ENCODE results near the gene ARID1B. TPM values are rescaled to one million over a fixed set of nuclear protein-coding genes. Genes with fewer than 3 reads are reported as not detected.

Gene ARID1B
- total and polyA plus RNA-seq, 12 donors, result 11.2 to 63.2 (median 52.2) TPM

DNA sequence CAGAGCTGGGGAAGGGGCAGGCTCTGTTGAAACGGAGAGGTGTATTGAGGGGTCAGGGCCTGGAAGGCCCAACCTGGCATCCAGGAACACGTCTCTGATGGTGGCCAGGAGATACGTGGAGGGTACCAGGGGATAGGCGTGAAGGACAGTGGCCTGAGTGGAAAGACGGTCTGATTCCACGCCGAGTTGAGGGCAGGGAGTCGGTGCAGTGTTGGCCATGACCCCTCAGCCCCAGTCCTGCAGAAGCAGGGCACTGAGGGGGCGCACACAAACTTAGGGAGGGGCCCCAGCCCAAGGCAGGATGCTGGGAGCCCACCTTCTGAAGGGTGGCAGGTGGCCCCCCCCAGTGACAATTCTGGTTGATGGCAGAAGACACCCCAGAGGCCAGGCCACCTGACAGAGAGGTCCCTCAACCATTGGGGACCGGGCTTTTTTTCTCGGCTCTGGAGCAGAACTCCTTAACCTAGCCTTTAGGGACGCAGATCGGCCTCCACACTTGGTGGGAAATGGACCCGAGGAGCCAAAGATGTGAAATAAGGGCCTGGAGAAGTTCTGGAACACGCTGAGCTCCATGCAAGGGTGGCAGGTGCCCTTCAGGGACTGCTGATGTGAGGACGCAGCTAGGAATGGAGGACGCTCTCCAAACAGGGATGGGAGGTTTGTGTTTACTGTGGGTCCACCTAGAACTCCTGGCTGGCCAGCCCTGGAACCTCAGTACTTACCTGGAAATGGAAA lies 455.1 kb downstream of the ARID1B start:
- Histone ChIP-seq H3K36me3 (no peaks in the 10 kb centered on the region), H3K4me1 (peaks cover 0 to 35% (median 21%) of the 10 kb centered on the region in 9 donors), H3K27me3 (peaks cover 0 to 31% (median 0%) of the 10 kb centered on the region in 7 donors), H3K27ac (no peak overlapping the region), H3K4me3 (no peak overlapping the region), H3K9me3 (no peaks in the 10 kb centered on the region)
- intact Hi-C loops (cut with DNase I), result loop anchor here in 1 of 10 donors (5.0 kb wide), 1 partner anchor 40 kb away; no protein-coding TSS in a partner anchor
- 97% methylated on average over 17 of the region's 17 CpGs for WGBS, 2 donors
- DNase-seq, result no peak
- TF ChIP-seq, protein P1, sequence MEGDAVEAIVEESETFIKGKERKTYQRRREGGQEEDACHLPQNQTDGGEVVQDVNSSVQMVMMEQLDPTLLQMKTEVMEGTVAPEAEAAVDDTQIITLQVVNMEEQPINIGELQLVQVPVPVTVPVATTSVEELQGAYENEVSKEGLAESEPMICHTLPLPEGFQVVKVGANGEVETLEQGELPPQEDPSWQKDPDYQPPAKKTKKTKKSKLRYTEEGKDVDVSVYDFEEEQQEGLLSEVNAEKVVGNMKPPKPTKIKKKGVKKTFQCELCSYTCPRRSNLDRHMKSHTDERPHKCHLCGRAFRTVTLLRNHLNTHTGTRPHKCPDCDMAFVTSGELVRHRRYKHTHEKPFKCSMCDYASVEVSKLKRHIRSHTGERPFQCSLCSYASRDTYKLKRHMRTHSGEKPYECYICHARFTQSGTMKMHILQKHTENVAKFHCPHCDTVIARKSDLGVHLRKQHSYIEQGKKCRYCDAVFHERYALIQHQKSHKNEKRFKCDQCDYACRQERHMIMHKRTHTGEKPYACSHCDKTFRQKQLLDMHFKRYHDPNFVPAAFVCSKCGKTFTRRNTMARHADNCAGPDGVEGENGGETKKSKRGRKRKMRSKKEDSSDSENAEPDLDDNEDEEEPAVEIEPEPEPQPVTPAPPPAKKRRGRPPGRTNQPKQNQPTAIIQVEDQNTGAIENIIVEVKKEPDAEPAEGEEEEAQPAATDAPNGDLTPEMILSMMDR (IDR thresholded peaks at IDR 0.05), result no peak
- no peak for ATAC-seq

DNA sequence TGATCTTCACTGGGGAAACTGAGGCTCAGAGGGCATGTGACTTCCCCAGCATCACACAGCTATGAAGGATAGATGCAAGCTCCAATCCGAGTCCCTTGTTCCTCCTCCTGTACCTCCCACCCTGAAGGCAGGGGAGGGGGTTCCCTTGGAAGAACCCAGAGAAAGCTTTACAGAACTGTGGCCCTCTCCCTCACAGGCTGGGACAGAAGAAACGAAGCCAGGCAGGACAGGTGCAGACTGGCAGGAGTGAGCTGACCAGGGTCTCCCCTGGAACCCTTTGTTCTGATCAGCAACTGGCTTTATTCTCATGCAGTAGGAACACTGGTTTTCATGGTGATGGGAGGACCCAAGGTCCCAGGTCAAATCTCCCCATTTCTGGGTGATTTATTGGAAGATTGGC lies 456.0 kb downstream of the ARID1B start:
- peaks cover 0 to 28% (median 18%) of the 10 kb centered on the region in 9 donors for H3K4me1 ChIP-seq
- ATAC-seq (no peak), DNase-seq (no peak)
- H3K27ac ChIP-seq, result no peak overlapping the region
- no peak overlapping the region for H3K4me3 ChIP-seq
- 91 to 93% methylated on average over 2 of the region's 2 CpGs for WGBS, 2 donors
- H3K27me3 ChIP-seq, result peaks cover 0 to 37% (median 0%) of the 10 kb centered on the region in 7 donors
- intact Hi-C loops (cut with DNase I), result loop anchor here in 1 of 10 donors (5.0 kb wide), 1 partner anchor 39 kb away; no protein-coding TSS in a partner anchor
- no peaks in the 10 kb centered on the region for H3K36me3 ChIP-seq
- no peaks in the 10 kb centered on the region for H3K9me3 ChIP-seq
- TF ChIP-seq, protein P1 (IDR thresholded peaks at IDR 0.05), result no peak

DNA sequence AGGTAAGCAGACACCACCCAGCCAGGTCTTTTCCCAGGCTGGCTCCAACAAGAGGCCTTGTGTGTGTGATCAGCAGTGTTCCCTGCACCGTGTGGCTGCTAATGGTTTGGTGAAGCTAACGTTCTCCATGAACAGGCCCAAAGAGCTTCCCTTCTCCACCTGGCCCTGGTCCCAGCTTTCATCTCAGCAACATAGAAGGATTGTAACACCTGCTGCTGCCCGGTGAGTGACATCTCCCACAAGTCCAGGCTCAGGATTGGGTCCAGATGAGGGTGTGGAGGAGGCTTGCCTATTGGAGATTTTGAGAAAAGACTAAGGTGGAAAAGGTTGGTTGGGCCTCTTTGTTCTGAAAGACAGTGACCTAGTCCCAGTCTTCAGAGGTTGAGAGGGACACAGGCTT lies 456.5 kb downstream of the ARID1B start:
- Histone ChIP-seq H3K9me3 (no peaks in the 10 kb centered on the region), H3K27me3 (peaks cover 0 to 37% (median 0%) of the 10 kb centered on the region in 7 donors), H3K4me1 (peaks cover 0 to 25% (median 18%) of the 10 kb centered on the region in 9 donors), H3K36me3 (no peaks in the 10 kb centered on the region), H3K27ac (no peak overlapping the region), H3K4me3 (no peak overlapping the region)
- TF ChIP-seq, protein P1 (IDR thresholded peaks at IDR 0.05), result no peak
- DNase-seq (no peak), ATAC-seq (no peak)
- intact Hi-C loops (cut with DNase I), result loop anchor here in 1 of 10 donors (5.0 kb wide), 1 partner anchor 39 kb away; no protein-coding TSS in a partner anchor
- 89 to 93% methylated on average over 3 of the region's 3 CpGs for WGBS, 2 donors

DNA sequence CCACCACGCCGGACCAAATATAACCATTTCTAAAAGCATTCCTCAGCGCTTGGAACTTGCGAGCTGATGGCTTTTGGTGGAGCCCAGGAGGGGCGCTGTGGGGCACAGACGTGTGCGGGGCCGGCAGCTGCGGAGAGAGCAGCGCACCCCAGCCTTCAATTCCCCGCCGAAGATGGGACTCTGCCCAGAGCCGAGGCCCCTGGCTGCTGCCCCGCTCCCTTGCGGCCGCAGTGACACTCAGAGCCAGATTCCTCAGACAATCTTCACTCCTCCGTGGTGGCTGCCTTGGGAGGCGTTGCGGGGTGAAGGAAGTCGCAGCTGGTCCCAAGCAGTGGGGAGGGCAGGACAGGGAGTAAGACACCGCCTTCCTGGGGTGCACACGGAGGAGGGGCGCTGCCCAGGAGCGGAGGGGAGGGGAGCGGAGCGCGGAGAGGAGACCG lies 458.4 kb downstream of the ARID1B start:
- no peaks in the 10 kb centered on the region for H3K9me3 ChIP-seq
- TF ChIP-seq, protein P1 (IDR thresholded peaks at IDR 0.05), result peak; percentile 22 to 80 (median 64)
- H3K36me3 ChIP-seq, result no peaks in the 10 kb centered on the region
- ATAC-seq, result peak; percentile 74 to 91 (median 78)
- peak; percentile 58 to 59 for DNase-seq
- H3K27me3 ChIP-seq, result peaks cover 0 to 37% (median 0%) of the 10 kb centered on the region in 7 donors
- intact Hi-C loops (cut with DNase I), result loop anchor here in 3 of 10 donors (1.0 to 5.0 kb wide), 2 partner anchors 37 to 39 kb away; no protein-coding TSS in a partner anchor
- peak overlapping the region; percentile 41 to 64 (median 59) for H3K4me3 ChIP-seq
- WGBS, 2 donors, result 0 to 1% methylated on average over 28 of the region's 28 CpGs
- H3K27ac ChIP-seq, result peak overlapping the region in 9 of 10 donors; percentile 18 to 65 (median 40)
- peaks cover 3 to 37% (median 28%) of the 10 kb centered on the region in 9 donors for H3K4me1 ChIP-seq

Data from heart right ventricle (tissue), 16 donors.